Measurements from ENCODE around the gene CACNA2D2.

DNA sequence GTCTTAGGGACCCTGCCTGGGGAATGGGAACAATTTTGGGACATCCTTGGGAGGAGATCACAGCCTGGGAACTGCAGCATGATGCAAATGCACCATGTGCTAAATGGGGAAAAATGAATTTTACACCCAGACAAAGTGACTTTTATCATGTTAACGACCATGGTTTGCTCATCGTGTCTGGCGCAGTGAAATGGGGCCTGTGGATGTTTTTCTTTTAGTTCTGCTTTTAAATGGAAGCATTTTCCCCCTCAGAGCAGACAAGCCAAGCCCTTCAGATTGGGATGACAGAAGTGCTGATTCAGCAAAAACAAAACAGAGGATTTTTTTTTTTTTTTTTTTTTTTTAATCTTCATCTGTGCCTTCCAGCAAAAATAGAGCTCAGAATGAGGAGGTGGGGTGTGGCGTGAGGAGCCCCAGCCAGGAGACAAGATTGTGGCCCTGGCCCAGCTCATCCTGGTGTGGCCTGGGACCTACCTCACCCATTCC, 14.3 kb upstream of the CACNA2D2 start:
- TF ChIP-seq, protein P1, sequence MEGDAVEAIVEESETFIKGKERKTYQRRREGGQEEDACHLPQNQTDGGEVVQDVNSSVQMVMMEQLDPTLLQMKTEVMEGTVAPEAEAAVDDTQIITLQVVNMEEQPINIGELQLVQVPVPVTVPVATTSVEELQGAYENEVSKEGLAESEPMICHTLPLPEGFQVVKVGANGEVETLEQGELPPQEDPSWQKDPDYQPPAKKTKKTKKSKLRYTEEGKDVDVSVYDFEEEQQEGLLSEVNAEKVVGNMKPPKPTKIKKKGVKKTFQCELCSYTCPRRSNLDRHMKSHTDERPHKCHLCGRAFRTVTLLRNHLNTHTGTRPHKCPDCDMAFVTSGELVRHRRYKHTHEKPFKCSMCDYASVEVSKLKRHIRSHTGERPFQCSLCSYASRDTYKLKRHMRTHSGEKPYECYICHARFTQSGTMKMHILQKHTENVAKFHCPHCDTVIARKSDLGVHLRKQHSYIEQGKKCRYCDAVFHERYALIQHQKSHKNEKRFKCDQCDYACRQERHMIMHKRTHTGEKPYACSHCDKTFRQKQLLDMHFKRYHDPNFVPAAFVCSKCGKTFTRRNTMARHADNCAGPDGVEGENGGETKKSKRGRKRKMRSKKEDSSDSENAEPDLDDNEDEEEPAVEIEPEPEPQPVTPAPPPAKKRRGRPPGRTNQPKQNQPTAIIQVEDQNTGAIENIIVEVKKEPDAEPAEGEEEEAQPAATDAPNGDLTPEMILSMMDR (IDR thresholded peaks at IDR 0.05): no peak
- TF ChIP-seq POLR2A (IDR thresholded peaks at IDR 0.05): no peak

All from adrenal gland (tissue), 5 donors.